HepG2 (cell line): ENCODE results near the gene TUBA1C. TPM values are rescaled to one million over a fixed set of nuclear protein-coding genes. Genes with fewer than 3 reads are reported as not detected.
"Not testable (repeated sequence)": the region's sequence is repeated elsewhere in the genome, so short reads cannot be mapped to it uniquely, and the experiment has no call there.

Experiments used
- ATAC-seq: fragments of 200-7000 bp; cut with Tn5 transposase; 3 replicates; pipeline ENCODE4 v1.9.1; 2020; ENCODE audit warnings: mild to moderate bottlenecking, moderate library complexity
- BruUV-seq: library from RNA; stranded (reverse); fragments of 400-500 nt; replicated peaks from 2 replicates; lab custom pipeline; 2021; lab: Mats Ljungman, UMichigan
- CTCF ChIA-PET: fragments of 300-600 bp; formaldehyde crosslinking; extraction: SDS; loops from one replicate; lab custom pipeline; 2021; ENCODE audit warnings: low total read pairs, inconsistent platforms, low intra/inter-chr PET ratio; lab: Yijun Ruan, JAX
- POLR2A ChIA-PET: fragments of 350-600 bp; sonication (Branson Sonifier 250); formaldehyde crosslinking; loops from one replicate; lab custom pipeline; 2020; ENCODE audit warnings: antibody characterized with exemption, inconsistent platforms; lab: Yijun Ruan, JAX
- DNase-seq: peaks from one replicate; pipeline ENCODE4 v3.0.0-alpha.2; 2015; ENCODE audit warnings: low spot score
- FAIRE-seq: peaks from 3 replicates; lab custom pipeline; 2011; peaks lifted over from hg19 to GRCh38; lab: Jason Lieb, UNC
- H2AFZ ChIP-seq: one replicate; pipeline ENCODE4 v1.6.1; 2011; ENCODE audit warnings: low read length, inconsistent platforms
- H3K27ac ChIP-seq: fragments of 300-600 bp; 3 replicates; pipeline ENCODE4 v1.8.0; 2011; ENCODE audit warnings: mixed run types, mild to moderate bottlenecking, mixed read lengths, low read length, inconsistent platforms; ENCODE audit not compliant: insufficient read depth; ENCODE audit errors: extremely low read length
- H3K27me3 ChIP-seq, 2 experiments: fragments of 200-600 bp in 1 of 2; 2 replicates in 1 of 2; 3 replicates in 1 of 2; pipeline versions ENCODE4 v1.6.0 to v1.8.0; 2011; ENCODE audit warnings: low read length in 2 of 2, mild to moderate bottlenecking in 2 of 2, moderate library complexity in 2 of 2, inconsistent platforms in 1 of 2; ENCODE audit not compliant: insufficient read depth in 2 of 2, control insufficient read depth in 1 of 2
- H3K36me3 ChIP-seq, 2 experiments: fragments of 200-600 bp in 1 of 2; replicated peaks in 1 of 2; 2 replicates in 1 of 2; 3 replicates in 1 of 2; pipeline versions ENCODE4 v1.5.1 to v1.8.0; 2011; ENCODE audit warnings: low read length in 2 of 2, inconsistent platforms in 1 of 2; ENCODE audit not compliant: insufficient read depth in 2 of 2, control insufficient read depth in 1 of 2
- H3K4me1 ChIP-seq: 2 replicates; pipeline ENCODE4 v1.5.1; 2012; ENCODE audit warnings: low read length, inconsistent platforms; ENCODE audit not compliant: insufficient read depth
- H3K4me2 ChIP-seq: 2 replicates; pipeline ENCODE4 v1.6.0; 2011; ENCODE audit warnings: low read depth, low read length, inconsistent platforms
- H3K4me3 ChIP-seq, 3 experiments: fragments of 200-600 bp in 1 of 3; sonication (generic), shearing (Covaris generic) in 1 of 3; replicated peaks in 1 of 3; 2 replicates each; pipeline ENCODE4 v1.5.1; 2011 to 2016; ENCODE audit warnings: low read length in 3 of 3, inconsistent platforms in 2 of 3, low read depth in 2 of 3, mild to moderate bottlenecking in 2 of 3, control low read depth in 1 of 3, mixed read lengths in 1 of 3; ENCODE audit not compliant: insufficient read depth in 1 of 3
- H3K79me2 ChIP-seq: one replicate; pipeline ENCODE4 v1.6.1; 2011; ENCODE audit warnings: low read length, inconsistent platforms; ENCODE audit not compliant: insufficient read depth
- H3K9ac ChIP-seq: 2 replicates; pipeline ENCODE4 v1.6.0; 2011; ENCODE audit warnings: mild to moderate bottlenecking, low read depth, low read length, inconsistent platforms; ENCODE audit not compliant: insufficient read depth
- H3K9me3 ChIP-seq: 2 replicates; pipeline ENCODE4 v1.5.1; 2012; ENCODE audit warnings: mild to moderate bottlenecking, low read length
- H4K20me1 ChIP-seq: 2 replicates; pipeline ENCODE4 v1.6.0; 2011; ENCODE audit warnings: inconsistent platforms, mild to moderate bottlenecking, low read length, moderate library complexity; ENCODE audit not compliant: insufficient read depth
- WGBS: methylation state at CpG from one replicate; pipeline ENCODE4 v1.1.6; 2017; ENCODE audit warnings: low lambda C conversion rate; 5-methylcytosine and 5-hydroxymethylcytosine counted together
- in situ Hi-C: cut with HindIII; loops from 2 replicates; pipeline ENCODE4 v1.10.0; 2017; ENCODE audit warnings: low pct_unique_long_range_greater_than_20kb; ENCODE audit not compliant: extremely low pct_ligation_motif_present
- intact Hi-C: fragments of 100-400 bp; cut with micrococcal nuclease; formaldehyde crosslinking; loops from one replicate; pipeline ENCODE4 v1.10.0; 2022; ENCODE audit not compliant: unreplicated experiment
- polyA plus RNA-seq, 8 experiments: library from polyadenylated mRNA; depleted of rRNA in 3 of 8; stranded (reverse) in 7 of 8; unstranded in 1 of 8; fragments of >200 nt; fragmentation: Illumina TruSeq in 4 of 8; extraction: Trizol in 4 of 8; gene quantifications; 2 replicates each; pipeline versions ENCODE4 v1.2.1 to v1.2.3, GENCODE V29; 2011 to 2016; ENCODE audit warnings: low read depth in 4 of 8, missing spikeins in 1 of 8, mixed read lengths in 1 of 8; ENCODE audit not compliant: insufficient read depth in 1 of 8
- total RNA-seq, 5 experiments: library from RNA; depleted of rRNA; stranded (reverse); fragments of >200 nt; fragmentation: Illumina TruSeq; extraction: Trizol; gene quantifications; 2 replicates each; pipeline ENCODE4 v1.2.3, GENCODE V29; 2016; ENCODE audit warnings: low read depth in 1 of 5
- TF ChIP-seq, protein P1 (sequence below): IDR thresholded peaks from 2 replicates; pipeline ENCODE4 v1.4.0; 2020; ENCODE audit warnings: mild to moderate bottlenecking, missing genetic modification reagents

TUBA1C gene
- total and polyA plus RNA-seq, 2 of the 13 experiments (the other 11 are each of a cell fraction or from before 2014, with no cell fraction given): 693 to 1,075 TPM

DNA sequence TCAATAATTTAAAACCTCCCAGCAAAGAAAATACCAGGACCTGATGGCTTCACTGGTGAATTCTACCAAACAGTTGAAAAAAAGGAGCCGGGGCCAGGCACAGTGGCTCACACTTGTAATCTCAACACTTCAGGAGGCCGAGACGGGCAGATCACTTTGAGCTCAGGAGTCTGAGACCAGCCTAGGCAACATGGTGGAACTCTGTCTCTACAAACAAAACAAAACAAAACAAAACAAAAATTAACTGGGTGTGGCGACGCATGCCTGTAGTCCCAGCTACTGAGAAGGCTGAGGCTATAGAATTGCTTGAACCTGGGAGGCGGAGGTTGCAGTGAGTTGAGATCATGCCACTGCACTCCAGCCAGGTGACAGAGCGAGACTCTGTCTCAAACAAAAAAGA, 44.5 kb downstream of the TUBA1C start:
- DNase-seq: no peak
- POLR2A ChIA-PET: no interaction called here

GRCh38 chr12:49310451-49311000, 45.6 kb downstream of the TUBA1C start:
- BruUV-seq, H2AFZ ChIP-seq, H3K9ac ChIP-seq, H3K27me3 ChIP-seq, ATAC-seq, CTCF ChIA-PET, H3K4me3 ChIP-seq, POLR2A ChIA-PET, DNase-seq, H3K36me3 ChIP-seq, FAIRE-seq, in situ Hi-C loops, H3K4me2 ChIP-seq, intact Hi-C loops, H3K79me2 ChIP-seq, H3K27ac ChIP-seq, H3K9me3 ChIP-seq, H4K20me1 ChIP-seq: not testable (repeated sequence)
- 19% methylated on average over 3 of the region's 3 CpGs for WGBS
- peaks cover 20% of the 10 kb centered on the region for H3K4me1 ChIP-seq

More for the DNA sequence above, 44.5 kb downstream of the TUBA1C start:
- Histone ChIP-seq H3K79me2 (no peaks in the 10 kb centered on the region), H2AFZ (no peak overlapping the region), H3K9ac (no peak overlapping the region), H3K4me3 (no peak overlapping the region), H4K20me1 (no peaks in the 10 kb centered on the region), H3K4me2 (no peak overlapping the region), H3K9me3 (no peaks in the 10 kb centered on the region), H3K36me3 (no peaks in the 10 kb centered on the region), H3K27me3 (peaks cover 0 to 1% of the 10 kb centered on the region in 2 experiments; a peak in 2 of 5 replicates), H3K27ac (no peak overlapping the region), H3K4me1 (peaks cover 13% of the 10 kb centered on the region)
- 46% methylated on average over 7 of the region's 7 CpGs for WGBS
- no TSS peak for BruUV-seq
- CTCF ChIA-PET: no interaction called here
- TF ChIP-seq, protein P1, sequence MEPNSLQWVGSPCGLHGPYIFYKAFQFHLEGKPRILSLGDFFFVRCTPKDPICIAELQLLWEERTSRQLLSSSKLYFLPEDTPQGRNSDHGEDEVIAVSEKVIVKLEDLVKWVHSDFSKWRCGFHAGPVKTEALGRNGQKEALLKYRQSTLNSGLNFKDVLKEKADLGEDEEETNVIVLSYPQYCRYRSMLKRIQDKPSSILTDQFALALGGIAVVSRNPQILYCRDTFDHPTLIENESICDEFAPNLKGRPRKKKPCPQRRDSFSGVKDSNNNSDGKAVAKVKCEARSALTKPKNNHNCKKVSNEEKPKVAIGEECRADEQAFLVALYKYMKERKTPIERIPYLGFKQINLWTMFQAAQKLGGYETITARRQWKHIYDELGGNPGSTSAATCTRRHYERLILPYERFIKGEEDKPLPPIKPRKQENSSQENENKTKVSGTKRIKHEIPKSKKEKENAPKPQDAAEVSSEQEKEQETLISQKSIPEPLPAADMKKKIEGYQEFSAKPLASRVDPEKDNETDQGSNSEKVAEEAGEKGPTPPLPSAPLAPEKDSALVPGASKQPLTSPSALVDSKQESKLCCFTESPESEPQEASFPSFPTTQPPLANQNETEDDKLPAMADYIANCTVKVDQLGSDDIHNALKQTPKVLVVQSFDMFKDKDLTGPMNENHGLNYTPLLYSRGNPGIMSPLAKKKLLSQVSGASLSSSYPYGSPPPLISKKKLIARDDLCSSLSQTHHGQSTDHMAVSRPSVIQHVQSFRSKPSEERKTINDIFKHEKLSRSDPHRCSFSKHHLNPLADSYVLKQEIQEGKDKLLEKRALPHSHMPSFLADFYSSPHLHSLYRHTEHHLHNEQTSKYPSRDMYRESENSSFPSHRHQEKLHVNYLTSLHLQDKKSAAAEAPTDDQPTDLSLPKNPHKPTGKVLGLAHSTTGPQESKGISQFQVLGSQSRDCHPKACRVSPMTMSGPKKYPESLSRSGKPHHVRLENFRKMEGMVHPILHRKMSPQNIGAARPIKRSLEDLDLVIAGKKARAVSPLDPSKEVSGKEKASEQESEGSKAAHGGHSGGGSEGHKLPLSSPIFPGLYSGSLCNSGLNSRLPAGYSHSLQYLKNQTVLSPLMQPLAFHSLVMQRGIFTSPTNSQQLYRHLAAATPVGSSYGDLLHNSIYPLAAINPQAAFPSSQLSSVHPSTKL (CRISPR knock-in tag): no peak
- intact Hi-C loops (no loop called here), in situ Hi-C loops (no loop called here)
- ATAC-seq (no peak), FAIRE-seq (no peak)
